ENCODE results near the gene PDZD8.
"Not testable (repeated sequence)": the region's sequence is repeated elsewhere in the genome, so short reads cannot be mapped to it uniquely, and the experiment has no call there.

Gene PDZD8

DNA sequence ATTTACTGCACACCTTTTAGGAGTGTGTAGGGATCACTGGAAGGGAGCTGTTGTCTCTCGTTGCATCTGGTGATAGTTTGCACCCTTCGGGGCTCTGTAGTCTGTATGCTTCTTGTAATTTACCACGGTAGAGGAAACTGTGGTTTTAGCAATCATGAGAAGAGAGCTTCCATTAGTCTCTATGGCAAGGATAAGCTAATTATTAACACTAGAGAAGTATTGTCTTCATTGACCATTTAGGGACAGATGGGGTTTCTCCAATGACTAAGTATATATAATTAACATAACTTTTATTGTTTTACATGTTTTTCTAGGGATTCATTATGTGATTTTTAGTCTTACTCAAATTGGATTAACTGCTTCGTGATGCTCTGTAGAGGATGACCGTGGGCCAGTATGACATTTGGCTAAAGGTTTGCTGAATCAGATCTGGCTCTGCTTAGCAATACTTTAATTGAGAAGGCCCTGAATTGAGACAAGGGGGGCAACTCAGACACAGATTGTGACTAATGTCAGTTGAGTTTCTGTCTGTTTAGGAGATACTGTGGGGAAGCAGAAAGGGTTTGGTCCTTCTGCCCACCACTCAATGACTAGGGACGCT lies 125.6 kb downstream of the PDZD8 start:
- DNase-seq, result no peak

DNA sequence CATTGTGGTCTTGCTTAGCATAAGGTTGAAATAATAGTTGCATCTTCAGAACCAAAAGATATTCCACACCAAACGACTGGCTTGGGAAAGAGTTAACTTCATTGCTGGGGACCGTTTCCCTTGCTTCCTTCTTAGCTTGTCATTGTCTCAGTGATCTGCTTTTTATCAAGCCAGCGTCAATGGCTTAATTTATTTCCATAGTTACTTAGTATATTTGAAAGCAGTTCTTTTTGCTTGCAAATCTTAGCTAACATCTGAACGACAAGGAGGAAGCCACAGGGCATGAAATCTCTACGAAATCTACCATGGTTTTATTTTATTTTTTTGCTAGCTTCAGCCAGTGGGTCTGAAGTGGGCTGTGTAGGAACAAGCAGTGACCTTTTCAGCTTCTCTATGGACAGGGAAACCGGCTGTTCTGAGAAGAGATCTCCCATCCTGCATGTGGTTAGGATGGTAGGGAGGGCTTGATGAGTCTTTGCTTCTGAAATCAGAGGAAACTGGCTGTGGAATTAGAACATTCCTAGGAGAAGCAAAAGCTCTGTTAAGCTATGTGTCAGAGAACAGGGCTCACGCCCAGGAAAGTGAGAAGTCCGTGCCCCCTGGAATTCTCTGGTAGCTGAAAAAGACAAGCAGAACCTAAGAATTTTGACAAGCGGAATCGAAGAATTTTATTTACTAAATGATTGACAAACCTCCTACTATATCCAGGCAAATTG lies 126.3 kb downstream of the PDZD8 start:
- no peak for DNase-seq

- no peak for DNase-seq
Measured at GRCh38 chr10:117246997-117247671, 128.1 kb downstream of the PDZD8 start.

- DNase-seq, result no peak
Measured at GRCh38 chr10:117242463-117242832, 132.8 kb downstream of the PDZD8 start.

DNA sequence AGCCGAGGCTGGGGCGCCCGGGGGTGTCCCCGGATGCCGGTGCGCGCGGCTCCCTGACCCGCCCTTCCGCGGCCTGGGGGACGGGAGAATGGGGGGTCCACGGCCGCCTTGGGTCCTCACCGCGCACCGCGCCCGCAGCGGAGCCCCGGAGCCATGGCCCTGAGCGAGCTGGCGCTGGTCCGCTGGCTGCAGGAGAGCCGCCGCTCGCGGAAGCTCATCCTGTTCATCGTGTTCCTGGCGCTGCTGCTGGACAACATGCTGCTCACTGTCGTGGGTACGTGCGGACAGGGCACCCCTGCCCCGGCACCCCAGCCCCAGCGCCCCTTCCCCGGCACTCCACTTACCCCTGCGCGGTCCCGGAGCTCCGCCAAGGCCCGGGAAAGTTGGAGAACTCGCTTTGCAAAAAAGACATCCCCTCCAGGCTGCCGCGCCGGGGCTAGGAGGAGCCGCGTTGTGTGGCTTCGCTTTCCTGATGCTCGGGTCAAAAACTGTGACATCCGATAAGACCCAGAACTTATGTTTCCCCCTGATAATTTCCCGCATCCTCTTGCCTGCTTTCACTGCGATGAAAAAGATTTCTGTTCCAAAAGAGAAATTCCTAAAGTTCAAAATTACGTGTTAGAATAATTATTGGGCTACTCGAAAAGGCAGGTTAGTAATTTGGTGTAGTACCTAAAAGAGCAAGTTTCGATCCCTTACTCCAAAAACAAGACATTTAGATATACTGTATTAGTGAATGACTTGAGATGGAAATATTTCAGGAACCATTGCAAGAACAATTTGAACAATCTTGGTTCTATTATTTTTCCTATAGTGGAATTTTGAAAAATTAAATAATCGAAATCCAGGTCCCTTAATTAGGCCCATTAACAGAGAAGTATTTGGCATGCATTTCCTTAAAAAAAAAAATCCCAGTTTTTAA lies 133.4 kb downstream of the PDZD8 start:
- DNase-seq, result peak; percentile 20 to 22

- DNase-seq, result no peak
Measured at GRCh38 chr10:117240621-117241529, 134.4 kb downstream of the PDZD8 start, which contains the start of gene SLC18A2. Gene SLC18A2, plus strand, starts transcription at chr10:117241114. Its CDS starts 580 bp downstream, at chr10:117241694.

DNA sequence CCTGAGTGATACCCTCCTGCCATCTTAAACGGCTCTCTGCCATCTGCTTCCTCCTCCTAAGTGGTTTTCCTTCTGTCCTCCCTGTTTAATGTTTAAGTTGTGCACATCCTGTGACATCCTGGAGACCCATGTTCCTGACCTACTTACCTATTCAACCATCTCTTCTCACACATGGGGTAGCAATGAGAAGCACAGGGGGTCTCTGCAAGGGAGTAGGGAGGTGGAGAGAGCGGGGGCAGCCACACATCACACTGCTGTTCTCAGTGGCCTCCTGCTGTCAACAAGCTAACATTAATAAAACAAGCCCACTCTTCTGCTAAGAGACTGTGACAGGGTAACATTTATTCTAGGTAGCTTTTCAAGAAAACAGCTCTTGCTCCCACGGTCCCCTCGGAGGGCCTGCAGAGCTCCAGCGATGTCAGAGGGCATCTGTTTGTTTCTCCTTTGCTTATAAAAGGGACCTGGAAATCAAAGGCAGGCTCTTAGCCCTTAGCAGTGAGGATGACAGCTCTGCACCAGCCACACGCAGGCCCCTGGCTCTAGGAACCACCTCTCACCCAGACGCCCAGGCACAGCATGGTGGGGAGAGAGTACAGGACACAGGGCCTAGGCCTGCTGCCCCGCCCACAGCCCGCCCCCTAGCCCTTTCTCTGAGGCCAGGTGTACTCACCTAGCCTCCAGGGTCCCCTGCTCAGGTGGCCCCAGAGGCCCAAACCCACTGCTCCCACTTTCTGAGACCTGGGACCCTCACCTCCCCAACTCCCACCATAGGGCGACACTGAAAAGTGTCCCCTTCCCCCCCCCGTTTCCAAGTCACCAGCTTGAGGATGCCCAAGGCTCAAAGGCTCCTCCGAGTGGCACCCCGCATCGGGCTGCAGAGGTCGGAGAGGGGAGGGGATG lies 135.3 kb downstream of the PDZD8 start:
- DNase-seq, result no peak

DNA sequence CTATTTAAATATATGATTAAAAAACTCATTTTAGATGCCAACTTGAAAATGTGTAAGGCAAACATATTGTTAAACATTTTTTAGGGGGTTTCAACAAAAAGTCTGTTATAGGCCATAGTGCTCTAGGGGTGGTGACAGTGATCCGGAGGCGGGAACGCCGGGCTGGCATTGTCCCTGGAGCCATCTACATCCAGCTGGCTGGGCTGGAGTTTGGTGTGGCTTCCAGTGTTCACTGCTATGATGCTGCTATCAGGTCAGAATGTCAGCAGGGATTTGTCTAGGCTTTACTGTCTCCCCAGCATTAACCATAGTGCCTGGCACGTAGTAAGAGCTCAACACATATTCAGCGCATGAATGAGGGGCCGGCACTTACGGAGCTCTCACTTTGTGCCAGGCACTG lies 136.2 kb downstream of the PDZD8 start:
- DNase-seq, result no peak

- no peak for DNase-seq
Measured at GRCh38 chr10:117237401-117237991, 137.7 kb downstream of the PDZD8 start.

DNA sequence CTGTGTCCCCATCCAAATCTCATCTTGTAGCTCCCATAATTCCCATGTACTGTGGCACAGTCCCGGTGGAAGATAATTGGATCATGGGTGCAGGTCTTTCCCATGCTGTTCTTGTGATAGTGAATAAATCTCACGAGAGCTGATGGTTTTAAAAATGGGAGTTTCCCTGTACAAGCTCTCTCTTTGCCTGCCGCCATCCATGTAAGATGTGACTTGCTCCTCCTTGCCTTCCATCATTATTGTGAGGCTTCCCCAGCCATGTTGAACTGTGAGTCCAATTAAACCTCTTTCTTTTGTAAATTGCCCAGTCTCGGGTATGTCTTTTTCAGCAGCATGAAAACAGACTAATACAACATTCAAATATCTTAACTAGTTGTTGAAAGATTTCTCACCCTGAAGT lies 145.1 kb downstream of the PDZD8 start:
- not testable (repeated sequence) for DNase-seq

DNA sequence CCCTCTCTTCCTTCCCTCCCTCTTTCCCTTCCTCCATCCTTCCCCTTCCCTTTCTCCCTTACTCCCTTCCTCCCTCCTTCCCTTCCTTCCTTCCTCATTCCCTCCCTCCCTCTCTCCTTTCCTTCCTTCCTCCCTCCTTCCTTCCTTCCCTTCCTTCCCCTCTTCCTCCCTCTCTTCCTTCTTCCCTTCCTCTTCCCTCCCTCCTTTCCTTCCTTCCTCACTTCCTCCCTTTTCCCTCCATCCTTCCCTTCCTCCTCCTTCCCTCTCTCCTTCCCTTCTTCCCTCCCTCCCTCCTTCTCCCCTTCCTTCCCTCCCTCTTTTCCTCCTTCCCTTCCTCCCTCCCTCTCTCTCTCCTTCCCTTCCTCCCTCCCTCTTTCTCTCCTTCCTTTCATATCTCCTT lies 147.0 kb downstream of the PDZD8 start:
- no peak for DNase-seq
